ENCODE results near the gene CWC25. TPM values are rescaled to one million over a fixed set of nuclear protein-coding genes. Genes with fewer than 3 reads are reported as not detected.

CWC25 gene
- total and polyA plus RNA-seq, 2 of the 13 experiments (the other 11 are each of a cell fraction or from before 2014, with no cell fraction given): 15.6 to 22.7 TPM

DNA sequence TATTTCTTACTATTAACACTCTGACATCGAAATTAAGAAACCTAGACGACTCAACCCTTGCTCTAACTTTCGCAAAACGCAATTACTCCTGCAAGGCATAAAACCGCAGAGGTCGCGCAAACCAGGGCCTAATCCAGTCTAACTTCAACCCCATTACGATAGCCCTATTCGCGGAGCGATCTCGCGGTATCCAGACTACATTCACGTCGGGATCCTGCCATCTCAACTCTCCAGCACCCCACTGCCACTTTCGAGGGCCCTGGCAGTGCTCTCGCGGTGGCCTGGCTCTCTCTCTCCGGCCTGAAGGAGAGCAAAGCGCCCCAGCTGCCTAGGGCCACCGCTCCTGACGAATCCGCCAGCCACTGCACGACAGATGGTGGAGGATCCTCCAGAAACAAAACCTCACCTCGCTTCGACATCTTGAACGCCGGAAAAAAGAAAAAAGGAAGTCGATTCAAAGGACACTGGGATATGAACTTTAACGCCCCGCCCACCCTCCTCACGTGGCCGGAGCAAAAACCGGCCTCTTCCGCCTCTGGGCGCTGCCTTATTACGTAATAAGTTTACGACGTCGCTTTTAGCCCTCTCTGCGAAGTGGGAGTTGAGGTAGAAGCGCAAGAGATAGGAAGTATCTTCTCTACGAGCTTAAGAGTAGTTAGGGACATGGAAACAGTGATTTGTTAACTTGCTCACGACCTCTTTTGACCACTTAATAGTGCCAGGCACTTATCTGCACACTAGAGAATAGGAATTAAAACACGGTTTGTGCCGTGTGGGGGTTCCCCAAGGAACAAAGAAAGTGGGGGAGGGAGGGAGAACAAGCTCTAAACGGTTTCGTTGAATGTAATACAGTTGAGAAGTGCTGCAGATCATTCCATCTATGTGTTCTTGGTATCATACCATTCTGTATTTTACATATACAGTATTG is 28.4 kb upstream of the CWC25 start, which contains the start of gene RPL23 (continued):
- TF ChIP-seq ZNF124 (CRISPR knock-in tag; IDR thresholded peaks at IDR 0.05) (peak; percentile 88), ZSCAN20 (CRISPR knock-in tag; IDR thresholded peaks at IDR 0.05; ENCODE audit: borderline replicate concordance) (peak; percentile 75; the same call in 1 of the 2 replicates), ZNF263 (CRISPR knock-in tag; IDR thresholded peaks at IDR 0.05) (peak; percentile 68), ZNF850 (CRISPR knock-in tag; conservative IDR thresholded peaks at IDR 0.05) (no peak), NFE2 (CRISPR knock-in tag; IDR thresholded peaks at IDR 0.05) (0 out of 2 replicates have a peak, but pooled peaks have one; percentile 7), ZMAT5 (CRISPR knock-in tag; IDR thresholded peaks at IDR 0.05; ENCODE audit: borderline replicate concordance, low read depth) (no peak), CEBPB (IDR thresholded peaks at IDR 0.05; ENCODE audit: borderline replicate concordance, low read depth, low read length) (peak; percentile 99), NR2F1 (CRISPR knock-in tag; IDR thresholded peaks at IDR 0.05) (no peak; a peak in 3 of 4 replicates), ZNF180 (CRISPR knock-in tag; IDR thresholded peaks at IDR 0.05; ENCODE audit: borderline replicate concordance, low read depth) (peak; percentile 92; the same call in 1 of the 2 replicates), CBX1 (IDR thresholded peaks at IDR 0.05; ENCODE audit: low read depth) (no peak), ZNF788 (CRISPR knock-in tag; IDR thresholded peaks at IDR 0.05; ENCODE audit: borderline replicate concordance) (peak; percentile 90; the same call in 1 of the 2 replicates), AFF4 (CRISPR knock-in tag; IDR thresholded peaks at IDR 0.05) (0 out of 2 replicates have a peak, but pooled peaks have one; percentile 82), FOXP4 (CRISPR knock-in tag; IDR thresholded peaks at IDR 0.05) (peak; percentile 83), ZKSCAN5 (CRISPR knock-in tag; IDR thresholded peaks at IDR 0.05) (no peak), ZNF619 (CRISPR knock-in tag; IDR thresholded peaks at IDR 0.05) (peak; percentile 96)
- TF ChIP-seq, protein P1, sequence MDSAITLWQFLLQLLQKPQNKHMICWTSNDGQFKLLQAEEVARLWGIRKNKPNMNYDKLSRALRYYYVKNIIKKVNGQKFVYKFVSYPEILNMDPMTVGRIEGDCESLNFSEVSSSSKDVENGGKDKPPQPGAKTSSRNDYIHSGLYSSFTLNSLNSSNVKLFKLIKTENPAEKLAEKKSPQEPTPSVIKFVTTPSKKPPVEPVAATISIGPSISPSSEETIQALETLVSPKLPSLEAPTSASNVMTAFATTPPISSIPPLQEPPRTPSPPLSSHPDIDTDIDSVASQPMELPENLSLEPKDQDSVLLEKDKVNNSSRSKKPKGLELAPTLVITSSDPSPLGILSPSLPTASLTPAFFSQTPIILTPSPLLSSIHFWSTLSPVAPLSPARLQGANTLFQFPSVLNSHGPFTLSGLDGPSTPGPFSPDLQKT (CRISPR knock-in tag; IDR thresholded peaks at IDR 0.05; ENCODE audit: borderline replicate concordance): peak; percentile 85; the same call in 1 of the 2 replicates
- TF ChIP-seq, protein P2, sequence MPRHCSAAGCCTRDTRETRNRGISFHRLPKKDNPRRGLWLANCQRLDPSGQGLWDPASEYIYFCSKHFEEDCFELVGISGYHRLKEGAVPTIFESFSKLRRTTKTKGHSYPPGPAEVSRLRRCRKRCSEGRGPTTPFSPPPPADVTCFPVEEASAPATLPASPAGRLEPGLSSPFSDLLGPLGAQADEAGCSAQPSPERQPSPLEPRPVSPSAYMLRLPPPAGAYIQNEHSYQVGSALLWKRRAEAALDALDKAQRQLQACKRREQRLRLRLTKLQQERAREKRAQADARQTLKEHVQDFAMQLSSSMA (CRISPR knock-in tag; IDR thresholded peaks at IDR 0.05): no peak
- TF ChIP-seq, protein P3, sequence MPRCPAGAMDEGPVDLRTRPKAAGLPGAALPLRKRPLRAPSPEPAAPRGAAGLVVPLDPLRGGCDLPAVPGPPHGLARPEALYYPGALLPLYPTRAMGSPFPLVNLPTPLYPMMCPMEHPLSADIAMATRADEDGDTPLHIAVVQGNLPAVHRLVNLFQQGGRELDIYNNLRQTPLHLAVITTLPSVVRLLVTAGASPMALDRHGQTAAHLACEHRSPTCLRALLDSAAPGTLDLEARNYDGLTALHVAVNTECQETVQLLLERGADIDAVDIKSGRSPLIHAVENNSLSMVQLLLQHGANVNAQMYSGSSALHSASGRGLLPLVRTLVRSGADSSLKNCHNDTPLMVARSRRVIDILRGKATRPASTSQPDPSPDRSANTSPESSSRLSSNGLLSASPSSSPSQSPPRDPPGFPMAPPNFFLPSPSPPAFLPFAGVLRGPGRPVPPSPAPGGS (CRISPR knock-in tag; IDR thresholded peaks at IDR 0.05): peak; percentile 96

All from HepG2 (cell line).